Neural cell (in vitro differentiated cells): Measurements from ENCODE around the gene B3GALNT2. TPM values are rescaled to one million over a fixed set of nuclear protein-coding genes. Genes with fewer than 3 reads are reported as not detected.

Source experiments
- H2AFZ ChIP-seq: fragments of 200-600, 300-800 bp; sonication (generic), shearing (Covaris generic); 2 replicates; pipeline ENCODE4 v1.6.0; 2014; ENCODE audit warnings: low read depth, mild to moderate bottlenecking, antibody characterized with exemption, low read length, moderate library complexity
- H3F3A ChIP-seq: fragments of 200-600 bp; shearing (Covaris generic); 2 replicates; pipeline ENCODE4 v1.6.1; 2016; ENCODE audit warnings: mild to moderate bottlenecking, moderate library complexity, mixed read lengths, antibody characterized with exemption, low read length; ENCODE audit not compliant: insufficient read depth, poor library complexity, severe bottlenecking
- H3K27ac ChIP-seq: fragments of 200-600, 300-800 bp; sonication (generic), shearing (Covaris generic); 2 replicates; pipeline ENCODE4 v1.5.1; 2014; ENCODE audit warnings: mild to moderate bottlenecking, low read length, moderate library complexity
- H3K27me3 ChIP-seq: fragments of 300-800, 200-600 bp; sonication (generic), shearing (Covaris generic); 2 replicates; pipeline ENCODE4 v1.6.0; 2014; ENCODE audit warnings: mild to moderate bottlenecking, low read depth, low read length, moderate library complexity; ENCODE audit not compliant: insufficient read depth
- H3K36me3 ChIP-seq: fragments of 300-800, 200-600 bp; sonication (generic), shearing (Covaris generic); 2 replicates; pipeline ENCODE4 v1.5.1; 2014; ENCODE audit warnings: mild to moderate bottlenecking, antibody characterized with exemption, low read length, moderate library complexity; ENCODE audit not compliant: insufficient read depth
- H3K4me2 ChIP-seq: fragments of 300-800, 200-600 bp; sonication (generic), shearing (Covaris generic); 2 replicates; pipeline ENCODE4 v1.6.0; 2014; ENCODE audit warnings: mild to moderate bottlenecking, low read length
- H3K4me3 ChIP-seq: fragments of 300-800, 200-600 bp; sonication (generic), shearing (Covaris generic); 2 replicates; pipeline ENCODE4 v1.5.1; 2014; ENCODE audit warnings: mild to moderate bottlenecking, low read length, moderate library complexity
- H3K79me2 ChIP-seq: fragments of 200-600 bp; shearing (Covaris generic); replicated peaks from 2 replicates; pipeline ENCODE4 v1.6.0; 2014; ENCODE audit warnings: mild to moderate bottlenecking, low read length, moderate library complexity; ENCODE audit not compliant: insufficient read depth
- H3K9ac ChIP-seq: fragments of 300-800, 200-600 bp; sonication (generic), shearing (Covaris generic); 2 replicates; pipeline ENCODE4 v1.6.1; 2016; ENCODE audit warnings: mild to moderate bottlenecking, low read length, mixed read lengths
- H3K9me2 ChIP-seq: fragments of 200-600 bp; shearing (Covaris generic); 2 replicates; pipeline ENCODE4 v1.6.1; 2016; ENCODE audit warnings: mild to moderate bottlenecking, low read length, mixed read lengths; ENCODE audit not compliant: insufficient read depth
- H3K9me3 ChIP-seq: fragments of 200-600, 300-800 bp; sonication (generic), shearing (Covaris generic); 2 replicates; pipeline ENCODE4 v1.6.1; 2016; ENCODE audit warnings: mild to moderate bottlenecking, mixed run types, low read length, moderate library complexity, mixed read lengths
- H4K20me1 ChIP-seq: fragments of 200-600 bp; shearing (Covaris generic); 2 replicates; pipeline ENCODE4 v1.6.1; 2016; ENCODE audit warnings: mild to moderate bottlenecking, mixed run types; ENCODE audit not compliant: insufficient read depth
- CTCF ChIP-seq: fragments of 450-650 bp; IDR thresholded peaks from 2 replicates; pipeline ENCODE4 v1.5.1; 2014; ENCODE audit warnings: antibody characterized with exemption, mild to moderate bottlenecking, moderate library complexity; ENCODE audit not compliant: poor library complexity, severe bottlenecking
- EP300 ChIP-seq: fragments of 450-650 bp; conservative IDR thresholded peaks from 2 replicates; pipeline ENCODE4 v1.6.1; 2014; ENCODE audit warnings: antibody characterized with exemption, mild to moderate bottlenecking, moderate library complexity; ENCODE audit not compliant: poor library complexity, severe bottlenecking
- EZH2 ChIP-seq: fragments of 200-600, 300-800 bp; shearing (Covaris generic), sonication (generic); IDR thresholded peaks from 2 replicates; pipeline ENCODE4 v1.6.1; 2014; ENCODE audit warnings: antibody characterized with exemption, low read length, borderline replicate concordance, mild to moderate bottlenecking; ENCODE audit not compliant: insufficient read depth, poor library complexity, severe bottlenecking
- MXI1 ChIP-seq: fragments of 450-650 bp; conservative IDR thresholded peaks from 2 replicates; pipeline ENCODE4 v1.6.1; 2014; ENCODE audit warnings: antibody characterized with exemption, mild to moderate bottlenecking; ENCODE audit not compliant: poor library complexity, severe bottlenecking
- POLR2AphosphoS5 ChIP-seq: IDR thresholded peaks from 2 replicates; pipeline ENCODE4 v1.6.1; 2012
- RAD21 ChIP-seq: fragments of 450-650 bp; conservative IDR thresholded peaks from 2 replicates; pipeline ENCODE4 v1.6.1; 2014; ENCODE audit warnings: antibody characterized with exemption, mild to moderate bottlenecking, moderate library complexity
- REST ChIP-seq: IDR thresholded peaks from 2 replicates; pipeline ENCODE4 v1.6.1; 2012; ENCODE audit warnings: borderline replicate concordance
- SMC3 ChIP-seq: fragments of 450-650 bp; conservative IDR thresholded peaks from 2 replicates; pipeline ENCODE4 v1.6.1; 2014; ENCODE audit warnings: antibody characterized with exemption, mild to moderate bottlenecking, moderate library complexity; ENCODE audit not compliant: poor library complexity
- TAF1 ChIP-seq: IDR thresholded peaks from 2 replicates; pipeline ENCODE4 v1.6.1; 2012; ENCODE audit warnings: low read depth
- polyA plus RNA-seq: library from polyadenylated mRNA; depleted of rRNA; stranded (reverse); fragments of >200 nt; gene quantifications from 2 replicates; pipeline ENCODE4 v1.2.3, GENCODE V29; 2014

Gene B3GALNT2
- polyA plus RNA-seq, 1 donor from 2014 or later: 29.0 TPM

- H3K4me2 ChIP-seq: no peak overlapping the region
- H3K9me3 ChIP-seq: no peaks in the 10 kb centered on the region
- no peaks in the 10 kb centered on the region for H3K9me2 ChIP-seq
- H3K9ac ChIP-seq: no peak overlapping the region
- H3K36me3 ChIP-seq: no peaks in the 10 kb centered on the region
- no peak overlapping the region for H3K4me3 ChIP-seq
- H3F3A ChIP-seq: no peaks in the 10 kb centered on the region
- H2AFZ ChIP-seq: no peak overlapping the region
- peaks cover 6% of the 10 kb centered on the region for H3K79me2 ChIP-seq
- no peak overlapping the region for H3K27ac ChIP-seq
- no peaks in the 10 kb centered on the region for H4K20me1 ChIP-seq
- H3K27me3 ChIP-seq: no peaks in the 10 kb centered on the region
- TF ChIP-seq POLR2AphosphoS5 (no peak), EZH2 (no peak), REST (no peak), CTCF (no peak), SMC3 (no peak), EP300 (no peak), RAD21 (no peak), MXI1 (no peak), TAF1 (no peak)
Measured at GRCh38 chr1:235495551-235495950, 8.7 kb downstream of the B3GALNT2 start.

GRCh38 chr1:235495030-235495429, 9.2 kb downstream of the B3GALNT2 start:
- Histone ChIP-seq H3K9ac (no peak overlapping the region), H3K79me2 (peaks cover 5% of the 10 kb centered on the region)
- TF ChIP-seq EP300 (no peak), CTCF (no peak), SMC3 (no peak), EZH2 (no peak), RAD21 (no peak), MXI1 (no peak), REST (no peak), TAF1 (no peak), POLR2AphosphoS5 (no peak)

More at GRCh38 chr1:235495030-235495429, 9.2 kb downstream of the B3GALNT2 start:
- H3K27me3 ChIP-seq: no peaks in the 10 kb centered on the region
- H3K4me3 ChIP-seq: no peak overlapping the region
- no peaks in the 10 kb centered on the region for H4K20me1 ChIP-seq
- H3K27ac ChIP-seq: no peak overlapping the region
- H3K9me2 ChIP-seq: no peaks in the 10 kb centered on the region
- no peaks in the 10 kb centered on the region for H3F3A ChIP-seq
- no peaks in the 10 kb centered on the region for H3K9me3 ChIP-seq
- no peaks in the 10 kb centered on the region for H3K36me3 ChIP-seq
- H3K4me2 ChIP-seq: no peak overlapping the region
- no peak overlapping the region for H2AFZ ChIP-seq
